Hepatocyte (in vitro differentiated cells): Measurements from ENCODE around the gene ARHGAP42. TPM values are rescaled to one million over a fixed set of nuclear protein-coding genes. Genes with fewer than 3 reads are reported as not detected.

Experiments used
- DNase-seq: peaks from one replicate; pipeline ENCODE4 v3.0.0-alpha.2; 2016; ENCODE audit warnings: low spot score
- H2AFZ ChIP-seq: fragments of 200-600 bp; sonication (generic); 2 replicates; pipeline ENCODE4 v1.6.0; 2016; ENCODE audit warnings: antibody characterized with exemption, mild to moderate bottlenecking
- H3K27ac ChIP-seq: fragments of 200-600 bp; sonication (generic); 2 replicates; pipeline ENCODE4 v1.5.1; 2016; ENCODE audit warnings: mild to moderate bottlenecking
- H3K27me3 ChIP-seq: fragments of 200-600 bp; sonication (generic); 2 replicates; pipeline ENCODE4 v1.6.1; 2016
- H3K36me3 ChIP-seq: fragments of 200-600 bp; sonication (generic); replicated peaks from 2 replicates; pipeline ENCODE4 v1.5.1; 2016; ENCODE audit warnings: low read depth; ENCODE audit not compliant: insufficient read depth
- H3K4me1 ChIP-seq: fragments of 200-600 bp; sonication (generic); 2 replicates; pipeline ENCODE4 v1.5.1; 2016; ENCODE audit warnings: mild to moderate bottlenecking, moderate library complexity; ENCODE audit not compliant: insufficient read depth
- H3K4me2 ChIP-seq: fragments of 200-600 bp; sonication (generic); 2 replicates; pipeline ENCODE4 v1.6.0; 2016
- H3K4me3 ChIP-seq: fragments of 200-600 bp; sonication (generic); 2 replicates; pipeline ENCODE4 v1.5.1; 2016; ENCODE audit warnings: mild to moderate bottlenecking
- H3K79me2 ChIP-seq: fragments of 200-600 bp; sonication (generic); 2 replicates; pipeline ENCODE4 v1.6.0; 2017; ENCODE audit warnings: mild to moderate bottlenecking
- H3K9me2 ChIP-seq: fragments of 200-600 bp; sonication (generic); replicated peaks from 2 replicates; pipeline ENCODE4 v1.6.0; 2017; ENCODE audit warnings: mild to moderate bottlenecking; ENCODE audit not compliant: insufficient read depth
- H3K9me3 ChIP-seq: fragments of 200-600 bp; sonication (generic); 2 replicates; pipeline ENCODE4 v1.5.1; 2016; ENCODE audit warnings: low read depth, mild to moderate bottlenecking
- H4K20me1 ChIP-seq: fragments of 200-600 bp; sonication (generic); 2 replicates; pipeline ENCODE4 v1.6.0; 2016; ENCODE audit warnings: mild to moderate bottlenecking; ENCODE audit not compliant: insufficient read depth, poor library complexity, severe bottlenecking
- CTCF ChIP-seq: fragments of 200-600 bp; sonication (generic); IDR thresholded peaks from 2 replicates; pipeline ENCODE4 v1.5.1; 2016; ENCODE audit warnings: antibody characterized with exemption, mild to moderate bottlenecking; ENCODE audit not compliant: poor library complexity
- EZH2 ChIP-seq: fragments of 200-600 bp; sonication (generic); IDR thresholded peaks from 2 replicates; pipeline ENCODE4 v1.6.1; 2016; ENCODE audit warnings: antibody characterized with exemption, mild to moderate bottlenecking, borderline replicate concordance
- EZH2phosphoT487 ChIP-seq: fragments of 200-600 bp; sonication (generic); IDR thresholded peaks from one replicate; pipeline ENCODE4 v1.6.1; 2018; ENCODE audit warnings: antibody characterized with exemption, mild to moderate bottlenecking, low read depth, moderate library complexity; ENCODE audit not compliant: unreplicated experiment, severe bottlenecking
- WGBS: methylation state at CpG from one replicate; pipeline ENCODE4 v1.1.6; 2016; ENCODE audit warnings: low lambda C conversion rate; ENCODE audit errors: missing lambda C conversion rate; 5-methylcytosine and 5-hydroxymethylcytosine counted together
- polyA plus RNA-seq: library from polyadenylated mRNA; unstranded; fragments of >200 nt; fragmentation: Nextera tagmentation; extraction: Ambion mirVana; gene quantifications from 2 replicates; pipeline ENCODE4 v1.2.1, GENCODE V29; 2016
- total RNA-seq: library from RNA; depleted of rRNA; stranded (reverse); fragments of >200 nt; gene quantifications from 2 replicates; pipeline ENCODE4 v1.2.3, GENCODE V29; 2014

Gene ARHGAP42
- total and polyA plus RNA-seq, 2 experiments from 2014 or later = 8.7 to 26.5 TPM

GRCh38 chr11:101019870-101020269 is 332.8 kb downstream of the ARHGAP42 start:
- no peaks in the 10 kb centered on the region for H3K79me2 ChIP-seq
- TF ChIP-seq EZH2 (no peak), EZH2phosphoT487 (no peak), CTCF (no peak)
- no peak overlapping the region for H2AFZ ChIP-seq

GRCh38 chr11:101022256-101022655 is 335.2 kb downstream of the ARHGAP42 start:
- H3K4me1 ChIP-seq = no peaks in the 10 kb centered on the region
- no peaks in the 10 kb centered on the region for H3K27me3 ChIP-seq
- H2AFZ ChIP-seq = no peak overlapping the region
- H3K4me3 ChIP-seq = no peak overlapping the region
- H3K79me2 ChIP-seq = no peaks in the 10 kb centered on the region
- no peak for DNase-seq
- H4K20me1 ChIP-seq = no peaks in the 10 kb centered on the region
- no peaks in the 10 kb centered on the region for H3K9me3 ChIP-seq
- no peaks in the 10 kb centered on the region for H3K36me3 ChIP-seq
- H3K9me2 ChIP-seq = no peaks in the 10 kb centered on the region
- no peak overlapping the region for H3K27ac ChIP-seq
- no peak overlapping the region for H3K4me2 ChIP-seq
- no peak for TF ChIP-seq EZH2
- TF ChIP-seq EZH2phosphoT487 = no peak
- no peak for TF ChIP-seq CTCF

More at GRCh38 chr11:101019870-101020269, 332.8 kb downstream of the ARHGAP42 start:
- Histone ChIP-seq H3K9me3 (no peaks in the 10 kb centered on the region), H4K20me1 (no peaks in the 10 kb centered on the region), H3K27me3 (no peaks in the 10 kb centered on the region), H3K4me1 (no peaks in the 10 kb centered on the region), H3K4me3 (no peak overlapping the region), H3K36me3 (no peaks in the 10 kb centered on the region), H3K9me2 (no peaks in the 10 kb centered on the region), H3K4me2 (no peak overlapping the region), H3K27ac (no peak overlapping the region)
- 90% methylated on average over 1 of the region's 1 CpG for WGBS
- DNase-seq = no peak

GRCh38 chr11:101028644-101029043 is 341.6 kb downstream of the ARHGAP42 start:
- H3K27ac ChIP-seq = no peak overlapping the region
- 62% methylated on average over 1 of the region's 1 CpG for WGBS

More at GRCh38 chr11:101028644-101029043, 341.6 kb downstream of the ARHGAP42 start:
- Histone ChIP-seq H2AFZ (no peak overlapping the region), H3K79me2 (no peaks in the 10 kb centered on the region), H3K9me3 (no peaks in the 10 kb centered on the region), H4K20me1 (no peaks in the 10 kb centered on the region), H3K27me3 (no peaks in the 10 kb centered on the region), H3K4me3 (no peak overlapping the region), H3K4me1 (no peaks in the 10 kb centered on the region), H3K4me2 (no peak overlapping the region), H3K9me2 (no peaks in the 10 kb centered on the region), H3K36me3 (no peaks in the 10 kb centered on the region)
- TF ChIP-seq CTCF (no peak), EZH2phosphoT487 (no peak), EZH2 (no peak)
- no peak for DNase-seq
